ENCODE measurements around the gene ARL4C. TPM values are rescaled to one million over a fixed set of nuclear protein-coding genes. Genes with fewer than 3 reads are reported as not detected.

Gene ARL4C
- total RNA-seq, 1 experiment from 2014 or later: 151 TPM

GRCh38 chr2:234476766-234477165, 20.1 kb downstream of the ARL4C start:
- Histone ChIP-seq H3K27ac (ENCODE audit: low read length) (no peak overlapping the region), H3K27me3 (ENCODE audit: control insufficient read depth, insufficient read depth, low read length) (no peaks in the 10 kb centered on the region), H3K4me3 (ENCODE audit: low read depth in 2 of 2, low read length in 2 of 2) (no peak overlapping the region), H3K36me3 (ENCODE audit: control insufficient read depth, insufficient read depth, low read length) (no peaks in the 10 kb centered on the region), H3K4me1 (ENCODE audit: control insufficient read depth, insufficient read depth, low read length) (no peaks in the 10 kb centered on the region), H3K9me3 (ENCODE audit: control insufficient read depth, insufficient read depth, low read depth, low read length) (no peaks in the 10 kb centered on the region)
- in situ Hi-C loops (cut with HindIII; ENCODE audit: low pct_unique_long_range_greater_than_20kb, low sequenced_read_pairs): no loop called here
- intact Hi-C loops (cut with micrococcal nuclease; ENCODE audit: unreplicated experiment): no loop called here
- TF ChIP-seq TCF7L2 (IDR thresholded peaks at IDR 0.05; ENCODE audit: low read depth, low read length): no peak
- TF ChIP-seq REST (IDR thresholded peaks at IDR 0.05; ENCODE audit: insufficient read depth in 1 of 2, low read depth in 2 of 2, low read length in 1 of 2): no peak
- TF ChIP-seq SIN3A (IDR thresholded peaks at IDR 0.05; ENCODE audit: borderline replicate concordance, insufficient read depth, low read depth, low read length): no peak
- no peak for TF ChIP-seq CTCF (IDR thresholded peaks at IDR 0.05)
- no peak for TF ChIP-seq POLR2AphosphoS5 (IDR thresholded peaks at IDR 0.05; ENCODE audit: low read depth, low read length)
- DNase-seq (ENCODE audit: low read depth, low spot score): no peak
- no TSS peak for BruUV-seq (replicated peaks)
- ChIA-PET CTCF (no interaction called here), POLR2A (no interaction called here)
- no peak for ATAC-seq

GRCh38 chr2:234474654-234475053, 22.2 kb downstream of the ARL4C start:
- no peak for DNase-seq (ENCODE audit: low read depth, low spot score)

More at GRCh38 chr2:234474654-234475053, 22.2 kb downstream of the ARL4C start:
- Histone ChIP-seq H3K36me3 (ENCODE audit: control insufficient read depth, insufficient read depth, low read length) (no peaks in the 10 kb centered on the region), H3K4me1 (ENCODE audit: control insufficient read depth, insufficient read depth, low read length) (no peaks in the 10 kb centered on the region), H3K9me3 (ENCODE audit: control insufficient read depth, insufficient read depth, low read depth, low read length) (no peaks in the 10 kb centered on the region), H3K27me3 (ENCODE audit: control insufficient read depth, insufficient read depth, low read length) (no peaks in the 10 kb centered on the region), H3K4me3 (ENCODE audit: low read depth in 2 of 2, low read length in 2 of 2) (no peak overlapping the region), H3K27ac (ENCODE audit: low read length) (peak overlapping the region; percentile 7; the same call in 1 of the 2 replicates)
- TF ChIP-seq REST (IDR thresholded peaks at IDR 0.05; ENCODE audit: insufficient read depth in 1 of 2, low read depth in 2 of 2, low read length in 1 of 2) (no peak), CTCF (IDR thresholded peaks at IDR 0.05) (no peak), SIN3A (IDR thresholded peaks at IDR 0.05; ENCODE audit: borderline replicate concordance, insufficient read depth, low read depth, low read length) (no peak), POLR2AphosphoS5 (IDR thresholded peaks at IDR 0.05; ENCODE audit: low read depth, low read length) (no peak), TCF7L2 (IDR thresholded peaks at IDR 0.05; ENCODE audit: low read depth, low read length) (no peak)
- ATAC-seq: no peak
- CTCF ChIA-PET: no interaction called here
- no TSS peak for BruUV-seq (replicated peaks)
- intact Hi-C loops (cut with micrococcal nuclease; ENCODE audit: unreplicated experiment) (no loop called here), in situ Hi-C loops (cut with HindIII; ENCODE audit: low pct_unique_long_range_greater_than_20kb, low sequenced_read_pairs) (no loop called here)
- POLR2A ChIA-PET: no interaction called here

All from Panc1 (cell line).